Hepatocyte (in vitro differentiated cells): ENCODE results near the gene TBX21.

ENCODE experiments used
- CTCF ChIP-seq: fragments of 200-600 bp; sonication (generic); IDR thresholded peaks from 2 replicates; pipeline ENCODE4 v1.5.1; 2016; ENCODE audit warnings: antibody characterized with exemption, mild to moderate bottlenecking; ENCODE audit not compliant: poor library complexity
- EZH2 ChIP-seq: fragments of 200-600 bp; sonication (generic); IDR thresholded peaks from 2 replicates; pipeline ENCODE4 v1.6.1; 2016; ENCODE audit warnings: antibody characterized with exemption, mild to moderate bottlenecking, borderline replicate concordance

GRCh38 chr17:47760409-47761140 is 27.5 kb downstream of the TBX21 start:
- TF ChIP-seq EZH2 (no peak), CTCF (no peak)
